Adipose tissue (tissue), 3 donors: ENCODE measurements around the gene TMED4. TPM values are rescaled to one million over a fixed set of nuclear protein-coding genes. Genes with fewer than 3 reads are reported as not detected.

ENCODE experiments used
- H3K27ac ChIP-seq: one replicate; pipeline ENCODE4 v1.5.1; 2013; ENCODE audit warnings: low read depth, low read length
- WGBS, 3 donors: extraction: QIAGEN DNeasy Blood & Tissue Kit; methylation state at CpG; one replicate each; pipeline ENCODE4 v1.1.7; 2013; 5-methylcytosine and 5-hydroxymethylcytosine counted together
- polyA plus RNA-seq, 3 donors: library from polyadenylated mRNA; stranded (reverse); fragments of 200-250 nt; gene quantifications; one replicate each; pipeline ENCODE4 v1.2.3, GENCODE V29; 2013
- donor health status: healthy with polysubstance abuse.
- donor health status: Bipolar disorder and iron deficiency.
- donor health status: healthy.

The TMED4 gene
- polyA plus RNA-seq, 3 donors = 21.6 to 43.0 (median 41.1) TPM

DNA sequence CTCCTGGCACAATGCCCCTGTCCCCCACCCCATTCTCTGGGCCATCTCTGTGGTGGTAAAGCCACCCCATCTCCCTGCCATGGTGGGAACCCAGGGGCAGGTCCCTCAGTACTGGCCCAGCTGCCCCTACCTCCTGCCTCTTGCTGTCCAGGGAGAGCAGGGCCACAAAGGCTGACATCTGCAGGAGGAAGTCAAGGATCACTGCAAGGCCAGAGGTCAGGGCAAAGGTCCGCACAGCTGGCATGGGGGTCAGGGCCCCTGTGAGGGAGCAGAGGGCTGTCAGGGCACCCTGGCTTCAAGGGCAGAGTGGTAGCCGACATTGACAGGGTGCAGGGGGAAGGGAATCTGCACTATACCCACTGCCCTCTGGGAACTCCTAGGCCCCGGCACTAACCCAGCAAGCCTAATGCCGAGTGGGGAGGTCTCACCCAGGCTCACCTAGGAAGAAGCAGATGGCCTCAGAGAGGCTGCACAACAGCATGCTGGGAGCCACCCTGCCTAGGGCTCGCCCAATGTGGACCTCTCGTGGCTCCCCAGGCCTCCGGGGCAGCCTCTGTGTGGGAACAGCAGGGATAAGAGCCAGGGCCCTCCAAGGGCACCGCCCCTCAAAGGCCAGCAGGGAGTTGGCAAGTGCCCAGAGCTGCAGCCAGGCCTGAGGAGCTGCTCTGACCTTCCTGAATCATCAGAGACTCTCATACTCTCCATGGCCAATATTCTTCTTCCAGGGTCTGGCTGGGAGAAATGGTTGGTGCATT lies 48.6 kb downstream of the TMED4 start:
- 73 to 81% (median 77%) methylated on average over 8 of the region's 8 CpGs for WGBS, 3 donors
- H3K27ac ChIP-seq = no peak overlapping the region

- no peak overlapping the region for H3K27ac ChIP-seq
- 83 to 89% (median 83%) methylated on average over 17 of the region's 17 CpGs for WGBS, 3 donors
These were observed 50.3 kb downstream of the TMED4 start for GRCh38 chr7:44531421-44532380.

- 70 to 78% (median 71%) methylated on average over 10 of the region's 10 CpGs for WGBS, 3 donors
These were observed 51.0 kb downstream of the TMED4 start for GRCh38 chr7:44530990-44531389.

More at GRCh38 chr7:44530990-44531389, 51.0 kb downstream of the TMED4 start:
- H3K27ac ChIP-seq = no peak overlapping the region

Other genes with a start within 250 kb of the TMED4 start
- 10 to 100 TPM; 14.6 to 26.8 (median 23.5) TPM for gene NUDCD3, start 91.6 kb downstream of the TMED4 start, polyA plus RNA-seq
- under 1 TPM; 0.34 to 0.51 (median 0.38) TPM for gene NPC1L1, start 40.9 kb downstream of the TMED4 start, polyA plus RNA-seq
- gene DDX56, start 8.3 kb downstream of the TMED4 start, polyA plus RNA-seq = 10 to 100 TPM; 27.3 to 50.9 (median 30.3) TPM
- gene OGDH, start 24.4 kb upstream of the TMED4 start, polyA plus RNA-seq = 10 to 100 TPM; 22.7 to 71.7 (median 31.9) TPM
- gene ZMIZ2, start 166.6 kb upstream of the TMED4 start, polyA plus RNA-seq = 10 to 100 TPM; 28.2 to 42.5 (median 29.5) TPM
- gene PPIA, start 214.4 kb upstream of the TMED4 start, polyA plus RNA-seq = 1,000 to 10,000 TPM; 1,331 to 2,758 (median 2,310) TPM